HepG2 (cell line): ENCODE results near the gene ITIH2. TPM values are rescaled to one million over a fixed set of nuclear protein-coding genes. Genes with fewer than 3 reads are reported as not detected.
A peak's percentile ranks its signal among the peaks of the same experiment; 100 is the strongest.

Source experiments
- ATAC-seq: fragments of 200-7000 bp; cut with Tn5 transposase; 3 replicates; pipeline ENCODE4 v1.9.1; 2020; ENCODE audit warnings: mild to moderate bottlenecking, moderate library complexity
- BruUV-seq: library from RNA; stranded (reverse); fragments of 400-500 nt; replicated peaks from 2 replicates; lab custom pipeline; 2021; lab: Mats Ljungman, UMichigan
- CTCF ChIA-PET: fragments of 300-600 bp; formaldehyde crosslinking; extraction: SDS; loops from one replicate; lab custom pipeline; 2021; ENCODE audit warnings: low total read pairs, inconsistent platforms, low intra/inter-chr PET ratio; lab: Yijun Ruan, JAX
- POLR2A ChIA-PET: fragments of 350-600 bp; sonication (Branson Sonifier 250); formaldehyde crosslinking; loops from one replicate; lab custom pipeline; 2020; ENCODE audit warnings: antibody characterized with exemption, inconsistent platforms; lab: Yijun Ruan, JAX
- DNase-seq: peaks from one replicate; pipeline ENCODE4 v3.0.0-alpha.2; 2015; ENCODE audit warnings: low spot score
- FAIRE-seq: peaks from 3 replicates; lab custom pipeline; 2011; peaks lifted over from hg19 to GRCh38; lab: Jason Lieb, UNC
- H2AFZ ChIP-seq: one replicate; pipeline ENCODE4 v1.6.1; 2011; ENCODE audit warnings: low read length, inconsistent platforms
- H3K27ac ChIP-seq: fragments of 300-600 bp; 3 replicates; pipeline ENCODE4 v1.8.0; 2011; ENCODE audit warnings: mixed run types, mild to moderate bottlenecking, mixed read lengths, low read length, inconsistent platforms; ENCODE audit not compliant: insufficient read depth; ENCODE audit errors: extremely low read length
- H3K27me3 ChIP-seq, 2 experiments: fragments of 200-600 bp in 1 of 2; 2 replicates in 1 of 2; 3 replicates in 1 of 2; pipeline versions ENCODE4 v1.6.0 to v1.8.0; 2011; ENCODE audit warnings: low read length in 2 of 2, mild to moderate bottlenecking in 2 of 2, moderate library complexity in 2 of 2, inconsistent platforms in 1 of 2; ENCODE audit not compliant: insufficient read depth in 2 of 2, control insufficient read depth in 1 of 2
- H3K36me3 ChIP-seq, 2 experiments: fragments of 200-600 bp in 1 of 2; replicated peaks in 1 of 2; 2 replicates in 1 of 2; 3 replicates in 1 of 2; pipeline versions ENCODE4 v1.5.1 to v1.8.0; 2011; ENCODE audit warnings: low read length in 2 of 2, inconsistent platforms in 1 of 2; ENCODE audit not compliant: insufficient read depth in 2 of 2, control insufficient read depth in 1 of 2
- H3K4me1 ChIP-seq: 2 replicates; pipeline ENCODE4 v1.5.1; 2012; ENCODE audit warnings: low read length, inconsistent platforms; ENCODE audit not compliant: insufficient read depth
- H3K4me2 ChIP-seq: 2 replicates; pipeline ENCODE4 v1.6.0; 2011; ENCODE audit warnings: low read depth, low read length, inconsistent platforms
- H3K4me3 ChIP-seq, 3 experiments: fragments of 200-600 bp in 1 of 3; sonication (generic), shearing (Covaris generic) in 1 of 3; replicated peaks in 1 of 3; 2 replicates each; pipeline ENCODE4 v1.5.1; 2011 to 2016; ENCODE audit warnings: low read length in 3 of 3, inconsistent platforms in 2 of 3, low read depth in 2 of 3, mild to moderate bottlenecking in 2 of 3, control low read depth in 1 of 3, mixed read lengths in 1 of 3; ENCODE audit not compliant: insufficient read depth in 1 of 3
- H3K79me2 ChIP-seq: one replicate; pipeline ENCODE4 v1.6.1; 2011; ENCODE audit warnings: low read length, inconsistent platforms; ENCODE audit not compliant: insufficient read depth
- H3K9ac ChIP-seq: 2 replicates; pipeline ENCODE4 v1.6.0; 2011; ENCODE audit warnings: mild to moderate bottlenecking, low read depth, low read length, inconsistent platforms; ENCODE audit not compliant: insufficient read depth
- H3K9me3 ChIP-seq: 2 replicates; pipeline ENCODE4 v1.5.1; 2012; ENCODE audit warnings: mild to moderate bottlenecking, low read length
- H4K20me1 ChIP-seq: 2 replicates; pipeline ENCODE4 v1.6.0; 2011; ENCODE audit warnings: inconsistent platforms, mild to moderate bottlenecking, low read length, moderate library complexity; ENCODE audit not compliant: insufficient read depth
- POLR2A ChIP-seq, 2 experiments: IDR thresholded peaks; 2 replicates each; pipeline ENCODE4 v1.6.1; 2011; ENCODE audit warnings: low read depth in 2 of 2, low read length in 2 of 2, mild to moderate bottlenecking in 1 of 2, moderate library complexity in 1 of 2; ENCODE audit not compliant: insufficient read depth in 1 of 2
- RBFOX2 ChIP-seq: fragments of 200-400 bp; formaldehyde crosslinking; IDR thresholded peaks from 2 replicates; pipeline ENCODE4 v1.6.1; 2017; ENCODE audit warnings: low read depth, mild to moderate bottlenecking, low read length
- ZFP37 ChIP-seq: sonication (generic); formaldehyde crosslinking; IDR thresholded peaks from 2 replicates; pipeline ENCODE4 v1.4.0; 2020; ENCODE audit warnings: missing genetic modification reagents, borderline replicate concordance
- ZNF747 ChIP-seq: sonication (generic); formaldehyde crosslinking; IDR thresholded peaks from 2 replicates; pipeline ENCODE4 v1.8.1; 2023; ENCODE audit warnings: missing genetic modification reagents, mild to moderate bottlenecking, borderline replicate concordance
- ZNF770 ChIP-seq: sonication (generic); formaldehyde crosslinking; IDR thresholded peaks from 2 replicates; pipeline ENCODE4 v1.5.0; 2020; ENCODE audit warnings: mild to moderate bottlenecking, missing genetic modification reagents
- WGBS: methylation state at CpG from one replicate; pipeline ENCODE4 v1.1.6; 2017; ENCODE audit warnings: low lambda C conversion rate; 5-methylcytosine and 5-hydroxymethylcytosine counted together
- in situ Hi-C: cut with HindIII; loops from 2 replicates; pipeline ENCODE4 v1.10.0; 2017; ENCODE audit warnings: low pct_unique_long_range_greater_than_20kb; ENCODE audit not compliant: extremely low pct_ligation_motif_present
- intact Hi-C: fragments of 100-400 bp; cut with micrococcal nuclease; formaldehyde crosslinking; loops from one replicate; pipeline ENCODE4 v1.10.0; 2022; ENCODE audit not compliant: unreplicated experiment
- polyA plus RNA-seq, 8 experiments: library from polyadenylated mRNA; depleted of rRNA in 3 of 8; stranded (reverse) in 7 of 8; unstranded in 1 of 8; fragments of >200 nt; fragmentation: Illumina TruSeq in 4 of 8; extraction: Trizol in 4 of 8; gene quantifications; 2 replicates each; pipeline versions ENCODE4 v1.2.1 to v1.2.3, GENCODE V29; 2011 to 2016; ENCODE audit warnings: low read depth in 4 of 8, missing spikeins in 1 of 8, mixed read lengths in 1 of 8; ENCODE audit not compliant: insufficient read depth in 1 of 8
- total RNA-seq, 5 experiments: library from RNA; depleted of rRNA; stranded (reverse); fragments of >200 nt; fragmentation: Illumina TruSeq; extraction: Trizol; gene quantifications; 2 replicates each; pipeline ENCODE4 v1.2.3, GENCODE V29; 2016; ENCODE audit warnings: low read depth in 1 of 5

ITIH2 gene
- total and polyA plus RNA-seq, 2 of the 13 experiments (the other 11 are each of a cell fraction or from before 2014, with no cell fraction given): 1,197 to 1,427 TPM

GRCh38 chr10:7705341-7705740 lies 2.2 kb downstream of the ITIH2 start:
- ATAC-seq (no peak), FAIRE-seq (no peak), DNase-seq (no peak)
- Histone ChIP-seq H3K36me3 (peaks cover 3 to 25% of the 10 kb centered on the region in 2 experiments; a peak in 3 of 5 replicates), H3K4me1 (peaks cover 78% of the 10 kb centered on the region), H3K9me3 (no peaks in the 10 kb centered on the region), H3K4me3 (peak overlapping the region; percentile 34 to 81 (median 55)), H3K27ac (peak overlapping the region; percentile 98), H3K79me2 (peaks cover 65% of the 10 kb centered on the region), H4K20me1 (no peaks in the 10 kb centered on the region), H2AFZ (no peak overlapping the region), H3K9ac (peak overlapping the region; percentile 93), H3K27me3 (no peaks in the 10 kb centered on the region), H3K4me2 (peak overlapping the region; percentile 87)
- ChIA-PET CTCF (no interaction called here), POLR2A (interaction anchor here (1.1 to 10.9 kb wide), 3 partner anchors 13 to 175 kb away, joined by 4 to 359 read pairs (median 69); no protein-coding TSS in a partner anchor)
- intact Hi-C loops: loop anchor here (10.0 kb wide), 1 partner anchor 89 kb away; no protein-coding TSS in a partner anchor
- WGBS: 46% methylated on average over 3 of the region's 3 CpGs
- in situ Hi-C loops: no loop called here
- TF ChIP-seq ZFP37 (no peak), POLR2A (IDR thresholded peaks at IDR 0.05; ENCODE audit: insufficient read depth in 1 of 2, low read depth in 2 of 2, low read length in 2 of 2) (0 out of 4 replicates have a peak, but pooled peaks of 1 of the 2 experiments have one; percentile 13), ZNF747 (CRISPR knock-in tag) (no peak), RBFOX2 (peak; percentile 73), ZNF770 (CRISPR knock-in tag) (peak; percentile 69)
- no TSS peak for BruUV-seq
